Nephron progenitor cell (in vitro differentiated cells): ENCODE data around the gene TDP1.

Experiments used
- DNase-seq: peaks from one replicate; pipeline ENCODE4 v3.0.0; 2021
- H3K27ac Mint-ChIP-seq: 2 replicates; pipeline ENCODE4 v1.8.0; 2021; ENCODE audit warnings: mild to moderate bottlenecking, moderate library complexity, mixed read lengths
- H3K27me3 Mint-ChIP-seq: 2 replicates; pipeline ENCODE4 v1.8.0; 2021; ENCODE audit warnings: mild to moderate bottlenecking, low read depth, mixed read lengths; ENCODE audit not compliant: poor library complexity
- H3K36me3 Mint-ChIP-seq: 2 replicates; pipeline ENCODE4 v1.8.0; 2021; ENCODE audit warnings: low read depth, mixed read lengths
- H3K4me1 Mint-ChIP-seq: 2 replicates; pipeline ENCODE4 v1.8.0; 2021; ENCODE audit warnings: mixed read lengths
- H3K4me3 Mint-ChIP-seq: 2 replicates; pipeline ENCODE4 v1.8.0; 2021; ENCODE audit warnings: mild to moderate bottlenecking, moderate library complexity, mixed read lengths
- H3K9me3 Mint-ChIP-seq: 2 replicates; pipeline ENCODE4 v1.8.0; 2021; ENCODE audit warnings: mild to moderate bottlenecking, moderate library complexity, mixed read lengths
- TF ChIP-seq, protein P1 (sequence below): fragments of 200-600 bp; sonication (generic); IDR thresholded peaks from 2 replicates; pipeline ENCODE4 v1.5.0; 2021; ENCODE audit warnings: antibody characterized with exemption

The TDP1 gene

DNA sequence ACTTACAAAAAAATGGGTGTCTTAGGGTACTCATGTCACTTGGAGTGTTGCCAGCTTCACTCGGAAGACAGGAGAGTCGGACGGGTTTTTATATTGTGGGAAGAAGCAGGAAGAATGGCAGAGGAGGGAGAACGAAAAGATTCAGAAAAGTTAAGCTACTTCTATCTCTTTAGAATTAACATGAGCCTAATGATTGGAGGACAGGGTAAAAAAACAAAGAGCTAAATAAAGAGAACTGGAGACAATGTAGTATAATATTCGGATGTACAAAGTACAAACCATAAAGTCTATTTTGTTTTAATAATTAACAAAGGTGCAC is 45.1 kb upstream of the TDP1 start:
- H3K9me3 Mint-ChIP-seq: no peaks in the 10 kb centered on the region
- H3K4me3 Mint-ChIP-seq: no peak overlapping the region
- H3K4me1 Mint-ChIP-seq: peaks cover 28% of the 10 kb centered on the region
- H3K27ac Mint-ChIP-seq: no peak overlapping the region
- no peak for DNase-seq
- peaks cover 6% of the 10 kb centered on the region for H3K36me3 Mint-ChIP-seq
- peaks cover 6% of the 10 kb centered on the region for H3K27me3 Mint-ChIP-seq
- TF ChIP-seq, protein P1, sequence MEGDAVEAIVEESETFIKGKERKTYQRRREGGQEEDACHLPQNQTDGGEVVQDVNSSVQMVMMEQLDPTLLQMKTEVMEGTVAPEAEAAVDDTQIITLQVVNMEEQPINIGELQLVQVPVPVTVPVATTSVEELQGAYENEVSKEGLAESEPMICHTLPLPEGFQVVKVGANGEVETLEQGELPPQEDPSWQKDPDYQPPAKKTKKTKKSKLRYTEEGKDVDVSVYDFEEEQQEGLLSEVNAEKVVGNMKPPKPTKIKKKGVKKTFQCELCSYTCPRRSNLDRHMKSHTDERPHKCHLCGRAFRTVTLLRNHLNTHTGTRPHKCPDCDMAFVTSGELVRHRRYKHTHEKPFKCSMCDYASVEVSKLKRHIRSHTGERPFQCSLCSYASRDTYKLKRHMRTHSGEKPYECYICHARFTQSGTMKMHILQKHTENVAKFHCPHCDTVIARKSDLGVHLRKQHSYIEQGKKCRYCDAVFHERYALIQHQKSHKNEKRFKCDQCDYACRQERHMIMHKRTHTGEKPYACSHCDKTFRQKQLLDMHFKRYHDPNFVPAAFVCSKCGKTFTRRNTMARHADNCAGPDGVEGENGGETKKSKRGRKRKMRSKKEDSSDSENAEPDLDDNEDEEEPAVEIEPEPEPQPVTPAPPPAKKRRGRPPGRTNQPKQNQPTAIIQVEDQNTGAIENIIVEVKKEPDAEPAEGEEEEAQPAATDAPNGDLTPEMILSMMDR: no peak

- Mint-ChIP-seq H3K27ac (peak overlapping the region; percentile 39), H3K36me3 (peaks cover 6% of the 10 kb centered on the region), H3K27me3 (peaks cover 6% of the 10 kb centered on the region), H3K4me3 (no peak overlapping the region), H3K4me1 (peaks cover 28% of the 10 kb centered on the region), H3K9me3 (no peaks in the 10 kb centered on the region)
- DNase-seq: no peak
- TF ChIP-seq, protein P1: no peak
These were observed 44.5 kb upstream of the TDP1 start for GRCh38 chr14:89911010-89911919.

DNA sequence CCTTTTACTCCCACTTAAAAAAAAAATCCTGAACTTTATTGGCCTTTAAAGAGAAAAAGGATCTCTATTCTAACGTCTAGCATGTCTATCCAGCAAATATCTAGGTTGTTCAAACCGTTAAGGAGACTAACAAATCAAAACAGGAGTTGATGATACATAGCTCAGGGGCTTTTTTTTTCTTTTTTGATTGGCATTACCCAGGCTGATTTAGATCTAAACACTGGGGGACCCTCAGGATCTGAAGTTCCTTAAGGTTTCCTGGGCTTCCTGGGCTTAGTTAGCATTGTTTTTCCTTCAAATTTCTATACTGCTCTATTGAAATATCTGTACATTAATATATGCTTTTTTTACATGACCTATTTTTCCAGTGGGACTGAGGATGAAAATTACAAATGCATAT is 43.5 kb upstream of the TDP1 start:
- no peak overlapping the region for H3K27ac Mint-ChIP-seq
- no peak overlapping the region for H3K4me3 Mint-ChIP-seq
- H3K36me3 Mint-ChIP-seq: peaks cover 6% of the 10 kb centered on the region
- H3K4me1 Mint-ChIP-seq: peaks cover 28% of the 10 kb centered on the region
- no peak for DNase-seq
- H3K27me3 Mint-ChIP-seq: peaks cover 6% of the 10 kb centered on the region
- no peaks in the 10 kb centered on the region for H3K9me3 Mint-ChIP-seq
- TF ChIP-seq, protein P1: no peak

DNA sequence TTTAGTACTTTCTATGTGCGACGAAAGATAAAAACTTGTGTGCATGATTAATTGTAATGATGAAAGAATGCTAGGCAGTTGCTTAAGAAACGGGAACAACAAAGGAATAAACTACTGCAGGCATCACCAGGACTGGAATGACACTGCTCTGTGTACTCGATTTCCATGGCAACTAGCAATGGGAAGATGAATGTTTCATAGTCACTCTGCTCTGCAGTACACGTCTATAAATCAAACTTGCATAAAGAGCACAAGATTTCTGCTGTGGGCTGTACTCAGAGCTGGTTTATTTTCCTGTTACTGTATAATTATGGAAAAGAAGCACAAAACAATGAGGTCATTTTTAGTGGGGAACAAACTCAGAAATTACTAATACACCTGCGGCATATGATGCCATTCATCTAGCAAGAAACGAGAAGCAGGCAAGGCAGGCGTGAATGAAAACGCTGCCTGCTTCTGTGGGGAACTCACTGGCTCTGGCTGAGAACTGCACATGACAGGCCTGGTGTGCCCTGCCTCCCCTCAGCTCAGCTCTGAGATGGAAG is 43.0 kb upstream of the TDP1 start:
- peaks cover 28% of the 10 kb centered on the region for H3K4me1 Mint-ChIP-seq
- H3K27ac Mint-ChIP-seq: no peak overlapping the region

DNA sequence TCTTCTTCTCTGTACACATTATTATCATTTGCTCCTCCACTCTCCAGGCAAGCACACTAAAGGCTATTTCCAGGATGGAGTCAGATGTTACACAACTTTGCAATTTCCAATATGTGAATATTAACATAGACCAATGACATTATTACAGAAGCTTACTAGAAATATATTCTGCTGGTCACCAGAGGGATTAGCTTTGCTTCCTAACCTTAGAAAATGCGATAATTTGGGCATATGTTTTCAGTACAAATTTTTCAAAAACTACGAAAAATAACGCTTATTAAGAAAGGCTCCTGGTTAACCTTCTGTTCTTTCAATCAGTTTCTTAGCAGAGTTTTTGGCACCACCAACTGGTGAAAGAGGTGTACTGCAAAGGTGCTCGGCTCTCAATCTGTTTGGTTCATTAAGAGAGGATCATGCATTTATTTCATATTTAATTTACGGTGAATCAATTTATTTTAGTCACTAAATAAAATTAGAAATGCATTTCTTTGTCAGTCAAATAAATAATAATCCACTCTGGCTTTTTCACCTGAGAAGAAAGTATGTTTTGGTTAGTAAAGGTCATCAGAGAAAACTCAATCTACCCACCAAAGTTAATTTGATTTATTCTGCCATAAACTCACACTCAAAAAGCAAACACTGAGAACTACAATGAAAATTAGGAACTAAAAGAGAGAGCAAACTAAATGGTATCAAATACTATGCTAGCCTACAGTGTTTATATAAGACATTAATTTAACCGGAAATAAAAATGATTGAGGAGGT is 40.4 kb upstream of the TDP1 start:
- Mint-ChIP-seq H3K4me1 (peaks cover 21% of the 10 kb centered on the region), H3K9me3 (no peaks in the 10 kb centered on the region), H3K36me3 (no peaks in the 10 kb centered on the region), H3K27me3 (peaks cover 3% of the 10 kb centered on the region), H3K4me3 (no peak overlapping the region), H3K27ac (no peak overlapping the region)
- TF ChIP-seq, protein P1: peak; percentile 98
- DNase-seq: peak; percentile 65

More for the DNA sequence above, 43.0 kb upstream of the TDP1 start:
- peaks cover 6% of the 10 kb centered on the region for H3K36me3 Mint-ChIP-seq
- TF ChIP-seq, protein P1: no peak
- H3K9me3 Mint-ChIP-seq: no peaks in the 10 kb centered on the region
- peaks cover 4% of the 10 kb centered on the region for H3K27me3 Mint-ChIP-seq
- no peak for DNase-seq
- no peak overlapping the region for H3K4me3 Mint-ChIP-seq
